HG02571 (cell line): ENCODE measurements around the gene HNRNPM.
"Not testable (repeated sequence)": the region's sequence is repeated elsewhere in the genome, so short reads cannot be mapped to it uniquely, and the experiment has no call there.

ENCODE experiments used
- ATAC-seq: cut with Tn5 transposase; IDR thresholded peaks from one replicate; pipeline ENCODE4 v1.9.1; 2021; ENCODE audit warnings: mild to moderate bottlenecking, moderate library complexity; ENCODE audit not compliant: unreplicated experiment

The HNRNPM gene

GRCh38 chr19:8506402-8506957, 61.7 kb downstream of the HNRNPM start:
- ATAC-seq = no peak

- no peak for ATAC-seq
Observed at GRCh38 chr19:8510589-8511115, 65.9 kb downstream of the HNRNPM start.

- ATAC-seq = no peak
Observed at GRCh38 chr19:8511573-8512101, 66.9 kb downstream of the HNRNPM start.

- no peak for ATAC-seq
Observed at GRCh38 chr19:8512115-8512967, 67.6 kb downstream of the HNRNPM start.

GRCh38 chr19:8513036-8513686, 68.4 kb downstream of the HNRNPM start:
- no peak for ATAC-seq

GRCh38 chr19:8513687-8514504, 69.1 kb downstream of the HNRNPM start, which contains the start of gene ZNF414:
Gene ZNF414, minus strand, starts transcription at chr19:8514167. Its CDS starts 121 bp downstream, at chr19:8514046.
- ATAC-seq = peak; percentile 84

- ATAC-seq = not testable (repeated sequence)
Observed at GRCh38 chr19:8514505-8515009, 69.8 kb downstream of the HNRNPM start.

- ATAC-seq = no peak
Observed at GRCh38 chr19:8515317-8515716, 70.5 kb downstream of the HNRNPM start.

GRCh38 chr19:8517551-8518442, 73.0 kb downstream of the HNRNPM start:
- ATAC-seq = no peak

GRCh38 chr19:8518536-8518935, 73.8 kb downstream of the HNRNPM start:
- no peak for ATAC-seq

- ATAC-seq = no peak
Observed at GRCh38 chr19:8519388-8519787, 74.6 kb downstream of the HNRNPM start.

GRCh38 chr19:8525401-8525684, 80.6 kb downstream of the HNRNPM start:
- ATAC-seq = no peak

GRCh38 chr19:8526345-8527091, 81.7 kb downstream of the HNRNPM start:
- no peak for ATAC-seq

- ATAC-seq = no peak
Observed at GRCh38 chr19:8528500-8528899, 83.7 kb downstream of the HNRNPM start.

GRCh38 chr19:8529369-8530006, 84.7 kb downstream of the HNRNPM start:
- no peak for ATAC-seq

- no peak for ATAC-seq
Observed at GRCh38 chr19:8530061-8530679, 85.4 kb downstream of the HNRNPM start.

GRCh38 chr19:8531470-8531869, 86.7 kb downstream of the HNRNPM start:
- no peak for ATAC-seq

- ATAC-seq = no peak
Observed at GRCh38 chr19:8532225-8532624, 87.5 kb downstream of the HNRNPM start.
